Tibial nerve (tissue), 4 donors: ENCODE measurements around the gene ABLIM2. TPM values are rescaled to one million over a fixed set of nuclear protein-coding genes. Genes with fewer than 3 reads are reported as not detected.
A peak's percentile ranks its signal among the peaks of the same experiment; 100 is the strongest.

Experiments used
- DNase-seq, 2 donors: peaks; one replicate each; pipeline ENCODE4 v3.0.0-alpha.2; 2019; ENCODE audit warnings: low spot score in 2 of 2
- H3K27ac ChIP-seq, 4 donors: fragments of 200-600 bp; sonication (generic) in 3 of 4; one replicate each; pipeline ENCODE4 v1.5.1; 2017 to 2019; ENCODE audit warnings: mild to moderate bottlenecking in 1 of 4
- H3K27me3 ChIP-seq, 2 donors: fragments of 200-600 bp; sonication (generic) in 1 of 2; one replicate each; pipeline versions ENCODE4 v1.5.1 to v1.6.0; 2017 to 2019
- H3K36me3 ChIP-seq, 3 donors: fragments of 200-600 bp; sonication (generic); one replicate each; pipeline ENCODE4 v1.5.1; 2018 to 2019
- H3K4me1 ChIP-seq, 4 donors: fragments of 200-600 bp; sonication (generic) in 3 of 4; one replicate each; pipeline ENCODE4 v1.5.1; 2017 to 2019
- H3K4me3 ChIP-seq, 4 donors: fragments of 200-600 bp; sonication (generic) in 3 of 4; one replicate each; pipeline ENCODE4 v1.5.1; 2017 to 2019; ENCODE audit warnings: mild to moderate bottlenecking in 1 of 4, moderate library complexity in 1 of 4
- H3K9me3 ChIP-seq, 4 donors: fragments of 200-600 bp; sonication (generic) in 3 of 4; one replicate each; pipeline ENCODE4 v1.5.1; 2017 to 2019
- CTCF ChIP-seq, 5 experiments: fragments of 200-600 bp in 3 of 5; fragments of 450-650 bp in 2 of 5; sonication (generic) in 3 of 5; IDR thresholded peaks; one replicate each; pipeline ENCODE4 v1.5.1; 2016 to 2019; ENCODE audit warnings: antibody characterized with exemption in 5 of 5, mild to moderate bottlenecking in 3 of 5, moderate library complexity in 2 of 5
- EP300 ChIP-seq, 2 donors: sonication (generic); formaldehyde crosslinking; IDR thresholded peaks; one replicate each; pipeline ENCODE4 v1.6.1; 2017; ENCODE audit warnings: antibody characterized with exemption in 2 of 2, mild to moderate bottlenecking in 1 of 2
- POLR2A ChIP-seq, 2 donors: fragments of 450-650 bp; IDR thresholded peaks; one replicate each; pipeline ENCODE4 v1.6.1; 2017; ENCODE audit warnings: antibody characterized with exemption in 2 of 2, mild to moderate bottlenecking in 2 of 2, moderate library complexity in 2 of 2
- WGBS, 2 donors: methylation state at CpG; one replicate each; pipeline ENCODE4 v1.1.5; 2018; 5-methylcytosine and 5-hydroxymethylcytosine counted together
- total RNA-seq, 4 donors: library from RNA; depleted of rRNA; stranded (reverse); fragments of >200 nt; gene quantifications; one replicate each; pipeline ENCODE4 v1.1.0, GENCODE V29; 2016

ABLIM2 gene
- total RNA-seq, 4 donors from 2014 or later, result 29.1 to 125 (median 41.7) TPM

GRCh38 chr4:8086783-8087445, 71.7 kb downstream of the ABLIM2 start:
- no peaks in the 10 kb centered on the region for H3K9me3 ChIP-seq
- TF ChIP-seq EP300 (IDR thresholded peaks at IDR 0.05) (no peak), CTCF (IDR thresholded peaks at IDR 0.05) (no peak), POLR2A (IDR thresholded peaks at IDR 0.05) (no peak)
- no peaks in the 10 kb centered on the region for H3K27me3 ChIP-seq
- whole genome bisulfite sequencing, 2 donors, result 46 to 51% methylated on average over 14 of the region's 14 CpGs
- peak overlapping the region in 1 of 4 donors; percentile 33 for H3K27ac ChIP-seq
- H3K4me1 ChIP-seq, result peaks cover 0 to 12% (median 0%) of the 10 kb centered on the region in 4 donors
- DNase-seq, result no peak
- H3K36me3 ChIP-seq, result no peaks in the 10 kb centered on the region
- H3K4me3 ChIP-seq, result no peak overlapping the region

- Histone ChIP-seq H3K4me3 (no peak overlapping the region), H3K36me3 (no peaks in the 10 kb centered on the region), H3K27ac (no peak overlapping the region), H3K4me1 (peaks cover 0 to 12% (median 0%) of the 10 kb centered on the region in 4 donors), H3K9me3 (no peaks in the 10 kb centered on the region), H3K27me3 (no peaks in the 10 kb centered on the region)
- DNase-seq, result no peak
- 89 to 91% methylated on average over 15 to 21 of the region's 22 CpGs for WGBS, 2 donors
- TF ChIP-seq CTCF (IDR thresholded peaks at IDR 0.05) (no peak), POLR2A (IDR thresholded peaks at IDR 0.05) (no peak), EP300 (IDR thresholded peaks at IDR 0.05) (no peak)
These were observed 73.0 kb downstream of the ABLIM2 start for GRCh38 chr4:8085491-8086117.

- no peak for TF ChIP-seq EP300 (IDR thresholded peaks at IDR 0.05)
- no peak for TF ChIP-seq POLR2A (IDR thresholded peaks at IDR 0.05)
- TF ChIP-seq CTCF (IDR thresholded peaks at IDR 0.05), result no peak
- WGBS, 2 donors, result 84 to 90% methylated on average over 17 to 27 of the region's 27 CpGs
- DNase-seq, result no peak
These were observed 73.7 kb downstream of the ABLIM2 start for GRCh38 chr4:8084712-8085490.

GRCh38 chr4:8084031-8084660, 74.5 kb downstream of the ABLIM2 start:
- DNase-seq, result no peak
- 87 to 90% methylated on average over 14 to 17 of the region's 17 CpGs for WGBS, 2 donors
- Histone ChIP-seq H3K36me3 (no peaks in the 10 kb centered on the region), H3K27ac (no peak overlapping the region), H3K27me3 (no peaks in the 10 kb centered on the region), H3K4me1 (peaks cover 0 to 15% (median 0%) of the 10 kb centered on the region in 4 donors), H3K4me3 (no peak overlapping the region), H3K9me3 (no peaks in the 10 kb centered on the region)
- TF ChIP-seq CTCF (IDR thresholded peaks at IDR 0.05) (no peak), POLR2A (IDR thresholded peaks at IDR 0.05) (no peak), EP300 (IDR thresholded peaks at IDR 0.05) (no peak)

More at GRCh38 chr4:8084712-8085490, 73.7 kb downstream of the ABLIM2 start:
- Histone ChIP-seq H3K4me3 (no peak overlapping the region), H3K36me3 (no peaks in the 10 kb centered on the region), H3K4me1 (peaks cover 0 to 12% (median 0%) of the 10 kb centered on the region in 4 donors), H3K27ac (no peak overlapping the region), H3K27me3 (no peaks in the 10 kb centered on the region), H3K9me3 (no peaks in the 10 kb centered on the region)
